Kidney (tissue), 14 donors: ENCODE measurements around the gene AAK1. TPM values are rescaled to one million over a fixed set of nuclear protein-coding genes. Genes with fewer than 3 reads are reported as not detected.

Experiments used
- DNase-seq, 5 donors: peaks; one replicate each; pipeline ENCODE4 v3.0.0-alpha.2; 2013 to 2020
- FAIRE-seq: peaks from 2 replicates; lab custom pipeline; 2012; peaks lifted over from hg19 to GRCh38; lab: Jason Lieb, UNC
- H3K27ac ChIP-seq, 2 donors: one replicate each; pipeline ENCODE4 v1.7.0; 2013; ENCODE audit warnings: low read depth in 2 of 2, low read length in 2 of 2, inconsistent platforms in 1 of 2
- H3K27me3 ChIP-seq: one replicate; pipeline ENCODE4 v1.7.1; 2013; ENCODE audit warnings: low read length, inconsistent platforms; ENCODE audit not compliant: control insufficient read depth, insufficient read depth
- H3K36me3 ChIP-seq, 3 donors: one replicate each; pipeline versions ENCODE4 v1.7.0 to v1.7.1; 2013; ENCODE audit warnings: low read length in 3 of 3, control low read depth in 1 of 3, inconsistent platforms in 1 of 3; ENCODE audit not compliant: insufficient read depth in 3 of 3, control insufficient read depth in 2 of 3
- H3K4me1 ChIP-seq, 3 donors: one replicate each; pipeline versions ENCODE4 v1.7.0 to v1.7.1; 2013; ENCODE audit warnings: low read length in 3 of 3, inconsistent platforms in 1 of 3, low read depth in 1 of 3; ENCODE audit not compliant: control insufficient read depth in 2 of 3, insufficient read depth in 2 of 3
- H3K4me3 ChIP-seq, 3 donors: one replicate each; pipeline versions ENCODE4 v1.7.0 to v1.8.1; 2013; ENCODE audit warnings: low read length in 3 of 3, control low read depth in 1 of 3, inconsistent platforms in 1 of 3
- H3K9ac ChIP-seq, 3 donors: one replicate each; pipeline versions ENCODE4 v1.7.0 to v1.7.1; 2013; ENCODE audit warnings: low read length in 3 of 3, control low read depth in 1 of 3, inconsistent platforms in 1 of 3
- H3K9me3 ChIP-seq, 3 donors: one replicate each; pipeline versions ENCODE4 v1.7.0 to v1.7.1; 2013; ENCODE audit warnings: low read length in 3 of 3, control low read depth in 1 of 3, inconsistent platforms in 1 of 3; ENCODE audit not compliant: control insufficient read depth in 2 of 3, insufficient read depth in 1 of 3
- intact Hi-C: fragments of 100-400 bp; cut with DNase I; formaldehyde crosslinking; loops from one replicate; pipeline ENCODE4 v1.11.1; 2022
- polyA plus RNA-seq: library from polyadenylated mRNA; stranded (reverse); fragments of 350-450 nt; fragmentation: Illumina TruSeq; extraction: RNeasy Lipid Tissue Mini Kit (QIAGEN cat#74804); gene quantifications from one replicate; pipeline ENCODE4 v1.2.3, GENCODE V29; 2014; ENCODE audit warnings: low read depth, low replicate concordance; ENCODE audit not compliant: insufficient read depth
- total RNA-seq: library from RNA; stranded (reverse); fragmentation: NEBNext Ultra II Directional; extraction: Animal tissue kit (Norgen Biotek cat#: 25700); gene quantifications from one replicate; pipeline ENCODE4 v1.2.1, GENCODE V29; 2021
- TF ChIP-seq, protein P1 (sequence below): IDR thresholded peaks from 3 replicates; pipeline ENCODE4 v1.5.1; 2012; ENCODE audit warnings: mild to moderate bottlenecking, moderate library complexity, borderline replicate concordance; ENCODE audit not compliant: insufficient read depth; ENCODE audit errors: extremely low read depth
- donor health status: control.
- donor health status: control.
- donor health status: control.
- donor health status: control.
- donor health status: control.
- donor health status: DM: yes; HTN: yes; CAD: no.
- donor health status: Normal renal cell carcinoma (clear cell type).

AAK1 gene
- total and polyA plus RNA-seq, 2 donors from 2014 or later = 25.8 to 93.7 TPM

DNA sequence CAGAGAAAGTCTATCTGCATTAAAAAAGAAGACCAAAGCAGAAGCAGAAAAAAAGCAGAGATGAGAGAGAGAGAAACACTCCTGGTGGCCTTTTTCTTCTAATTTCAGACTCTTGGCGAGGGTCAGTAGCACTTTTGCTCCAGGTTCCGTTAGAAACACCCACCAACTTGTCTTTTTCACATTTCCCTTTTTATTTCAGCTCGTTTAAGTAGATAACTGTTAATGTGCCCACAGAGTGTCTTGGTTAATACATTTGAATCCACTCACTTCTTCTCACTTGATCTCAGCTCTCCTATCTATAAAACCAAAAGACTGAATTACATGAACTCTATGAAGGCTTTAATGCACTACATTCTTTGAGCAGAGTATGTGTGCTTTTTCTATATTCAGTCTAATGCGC is 63.1 kb downstream of the AAK1 start:
- H3K9me3 ChIP-seq = no peaks in the 10 kb centered on the region
- TF ChIP-seq, protein P1, sequence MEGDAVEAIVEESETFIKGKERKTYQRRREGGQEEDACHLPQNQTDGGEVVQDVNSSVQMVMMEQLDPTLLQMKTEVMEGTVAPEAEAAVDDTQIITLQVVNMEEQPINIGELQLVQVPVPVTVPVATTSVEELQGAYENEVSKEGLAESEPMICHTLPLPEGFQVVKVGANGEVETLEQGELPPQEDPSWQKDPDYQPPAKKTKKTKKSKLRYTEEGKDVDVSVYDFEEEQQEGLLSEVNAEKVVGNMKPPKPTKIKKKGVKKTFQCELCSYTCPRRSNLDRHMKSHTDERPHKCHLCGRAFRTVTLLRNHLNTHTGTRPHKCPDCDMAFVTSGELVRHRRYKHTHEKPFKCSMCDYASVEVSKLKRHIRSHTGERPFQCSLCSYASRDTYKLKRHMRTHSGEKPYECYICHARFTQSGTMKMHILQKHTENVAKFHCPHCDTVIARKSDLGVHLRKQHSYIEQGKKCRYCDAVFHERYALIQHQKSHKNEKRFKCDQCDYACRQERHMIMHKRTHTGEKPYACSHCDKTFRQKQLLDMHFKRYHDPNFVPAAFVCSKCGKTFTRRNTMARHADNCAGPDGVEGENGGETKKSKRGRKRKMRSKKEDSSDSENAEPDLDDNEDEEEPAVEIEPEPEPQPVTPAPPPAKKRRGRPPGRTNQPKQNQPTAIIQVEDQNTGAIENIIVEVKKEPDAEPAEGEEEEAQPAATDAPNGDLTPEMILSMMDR = no peak
- no peak overlapping the region for H3K27ac ChIP-seq
- H3K27me3 ChIP-seq = no peaks in the 10 kb centered on the region
- FAIRE-seq (no peak), DNase-seq (no peak)
- H3K4me1 ChIP-seq = peaks cover 2 to 47% (median 47%) of the 10 kb centered on the region in 3 donors
- no peaks in the 10 kb centered on the region for H3K36me3 ChIP-seq
- intact Hi-C loops = no loop called here
- no peak overlapping the region for H3K9ac ChIP-seq
- H3K4me3 ChIP-seq = no peak overlapping the region

DNA sequence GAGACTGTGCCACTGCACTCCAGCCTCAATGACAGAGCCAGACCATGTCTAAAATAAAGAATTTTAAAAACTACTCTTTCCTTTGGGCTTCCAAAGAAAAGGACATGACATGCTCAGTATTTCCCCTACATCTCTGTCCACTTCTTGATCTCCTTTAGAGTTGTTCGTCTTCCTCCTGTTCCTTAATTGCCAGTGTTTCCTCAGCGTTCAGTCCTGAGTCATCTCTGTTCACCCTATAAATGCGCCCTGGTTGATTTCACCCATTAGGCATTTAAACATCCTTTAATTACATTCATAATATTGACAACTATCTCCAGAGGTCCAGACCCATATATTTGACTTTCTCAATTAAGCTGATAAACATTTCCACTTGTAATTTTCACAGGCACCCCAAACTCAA is 64.0 kb downstream of the AAK1 start:
- Histone ChIP-seq H3K9ac (no peak overlapping the region), H3K9me3 (no peaks in the 10 kb centered on the region), H3K27ac (no peak overlapping the region), H3K4me1 (peaks cover 0 to 41% (median 38%) of the 10 kb centered on the region in 3 donors), H3K4me3 (no peak overlapping the region), H3K27me3 (no peaks in the 10 kb centered on the region), H3K36me3 (no peaks in the 10 kb centered on the region)
- no peak for DNase-seq
- FAIRE-seq = no peak
- TF ChIP-seq, protein P1 = no peak
- intact Hi-C loops = no loop called here

DNA sequence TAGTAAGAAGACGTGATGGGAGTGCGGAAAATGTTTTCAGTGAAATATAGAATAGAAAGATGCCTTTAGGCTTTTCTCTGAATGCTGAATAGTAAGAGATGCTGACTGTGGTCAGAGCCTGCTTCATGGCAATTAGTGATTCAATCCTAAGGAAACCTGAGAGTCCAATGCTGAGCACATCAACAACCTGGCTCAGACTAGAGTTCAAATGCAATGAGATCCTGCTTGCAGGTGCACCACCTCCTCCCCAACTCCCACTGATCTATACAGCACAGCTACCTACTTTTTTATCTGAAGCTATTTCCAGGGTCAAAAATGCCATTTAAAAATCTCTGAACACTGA is 65.4 kb downstream of the AAK1 start:
- H3K27me3 ChIP-seq = no peaks in the 10 kb centered on the region
- peaks cover 0 to 30% (median 27%) of the 10 kb centered on the region in 3 donors for H3K4me1 ChIP-seq
- FAIRE-seq (no peak), DNase-seq (peak in 3 of 5 donors; percentile 53 to 77 (median 67))
- H3K36me3 ChIP-seq = no peaks in the 10 kb centered on the region
- intact Hi-C loops = no loop called here
- no peaks in the 10 kb centered on the region for H3K9me3 ChIP-seq
- H3K27ac ChIP-seq = peak overlapping the region in 1 of 2 donors; percentile 28
- no peak overlapping the region for H3K9ac ChIP-seq
- no peak overlapping the region for H3K4me3 ChIP-seq
- TF ChIP-seq, protein P1 = no peak
